ENCODE data around the gene CDKAL1. TPM values are rescaled to one million over a fixed set of nuclear protein-coding genes. Genes with fewer than 3 reads are reported as not detected.

The CDKAL1 gene
- total and polyA plus RNA-seq, 10 of the 15 experiments (the other 5 are each of a cell fraction or from before 2014, with no cell fraction given) = 10.7 to 26.9 (median 17.3) TPM

DNA sequence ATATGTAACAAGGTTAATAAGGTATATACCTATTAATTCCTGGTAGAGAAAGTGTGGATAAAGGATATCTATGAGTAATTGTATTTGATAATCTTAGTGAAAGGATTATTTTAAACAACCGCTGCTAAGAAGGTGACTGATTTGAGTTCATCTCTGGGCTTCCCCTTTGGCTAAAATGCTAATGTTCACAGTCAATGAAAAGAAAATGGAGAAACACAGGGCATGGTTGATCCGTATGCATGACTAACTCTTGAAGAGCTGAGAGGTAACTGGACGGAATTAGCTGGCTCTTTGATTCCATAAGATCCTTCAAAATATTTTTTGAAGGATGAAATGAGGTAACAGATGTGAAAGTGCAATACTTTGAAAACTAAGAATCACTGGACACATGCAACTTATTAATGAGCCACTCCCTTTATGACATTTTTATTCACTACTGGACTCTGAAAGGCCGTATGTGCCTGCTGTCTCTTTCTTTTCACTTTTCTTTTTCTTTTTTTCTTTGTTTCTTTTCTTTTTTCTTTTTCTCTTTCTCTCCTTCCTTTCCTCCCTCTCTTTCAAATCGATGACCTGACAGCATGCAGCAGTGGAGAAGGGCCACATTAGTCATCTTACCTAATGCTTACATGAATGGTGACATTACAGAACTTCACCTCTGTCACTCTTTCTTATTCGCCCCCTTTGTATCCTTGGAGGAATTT is 464.6 kb downstream of the CDKAL1 start (continued):
- TF ChIP-seq, protein P1, sequence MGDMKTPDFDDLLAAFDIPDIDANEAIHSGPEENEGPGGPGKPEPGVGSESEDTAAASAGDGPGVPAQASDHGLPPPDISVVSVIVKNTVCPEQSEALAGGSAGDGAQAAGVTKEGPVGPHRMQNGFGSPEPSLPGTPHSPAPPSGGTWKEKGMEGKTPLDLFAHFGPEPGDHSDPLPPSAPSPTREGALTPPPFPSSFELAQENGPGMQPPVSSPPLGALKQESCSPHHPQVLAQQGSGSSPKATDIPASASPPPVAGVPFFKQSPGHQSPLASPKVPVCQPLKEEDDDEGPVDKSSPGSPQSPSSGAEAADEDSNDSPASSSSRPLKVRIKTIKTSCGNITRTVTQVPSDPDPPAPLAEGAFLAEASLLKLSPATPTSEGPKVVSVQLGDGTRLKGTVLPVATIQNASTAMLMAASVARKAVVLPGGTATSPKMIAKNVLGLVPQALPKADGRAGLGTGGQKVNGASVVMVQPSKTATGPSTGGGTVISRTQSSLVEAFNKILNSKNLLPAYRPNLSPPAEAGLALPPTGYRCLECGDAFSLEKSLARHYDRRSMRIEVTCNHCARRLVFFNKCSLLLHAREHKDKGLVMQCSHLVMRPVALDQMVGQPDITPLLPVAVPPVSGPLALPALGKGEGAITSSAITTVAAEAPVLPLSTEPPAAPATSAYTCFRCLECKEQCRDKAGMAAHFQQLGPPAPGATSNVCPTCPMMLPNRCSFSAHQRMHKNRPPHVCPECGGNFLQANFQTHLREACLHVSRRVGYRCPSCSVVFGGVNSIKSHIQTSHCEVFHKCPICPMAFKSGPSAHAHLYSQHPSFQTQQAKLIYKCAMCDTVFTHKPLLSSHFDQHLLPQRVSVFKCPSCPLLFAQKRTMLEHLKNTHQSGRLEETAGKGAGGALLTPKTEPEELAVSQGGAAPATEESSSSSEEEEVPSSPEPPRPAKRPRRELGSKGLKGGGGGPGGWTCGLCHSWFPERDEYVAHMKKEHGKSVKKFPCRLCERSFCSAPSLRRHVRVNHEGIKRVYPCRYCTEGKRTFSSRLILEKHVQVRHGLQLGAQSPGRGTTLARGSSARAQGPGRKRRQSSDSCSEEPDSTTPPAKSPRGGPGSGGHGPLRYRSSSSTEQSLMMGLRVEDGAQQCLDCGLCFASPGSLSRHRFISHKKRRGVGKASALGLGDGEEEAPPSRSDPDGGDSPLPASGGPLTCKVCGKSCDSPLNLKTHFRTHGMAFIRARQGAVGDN (IDR thresholded peaks at IDR 0.05) = 0 out of 2 replicates have a peak, but pooled peaks have one; percentile 33
- TF ChIP-seq, protein P2, sequence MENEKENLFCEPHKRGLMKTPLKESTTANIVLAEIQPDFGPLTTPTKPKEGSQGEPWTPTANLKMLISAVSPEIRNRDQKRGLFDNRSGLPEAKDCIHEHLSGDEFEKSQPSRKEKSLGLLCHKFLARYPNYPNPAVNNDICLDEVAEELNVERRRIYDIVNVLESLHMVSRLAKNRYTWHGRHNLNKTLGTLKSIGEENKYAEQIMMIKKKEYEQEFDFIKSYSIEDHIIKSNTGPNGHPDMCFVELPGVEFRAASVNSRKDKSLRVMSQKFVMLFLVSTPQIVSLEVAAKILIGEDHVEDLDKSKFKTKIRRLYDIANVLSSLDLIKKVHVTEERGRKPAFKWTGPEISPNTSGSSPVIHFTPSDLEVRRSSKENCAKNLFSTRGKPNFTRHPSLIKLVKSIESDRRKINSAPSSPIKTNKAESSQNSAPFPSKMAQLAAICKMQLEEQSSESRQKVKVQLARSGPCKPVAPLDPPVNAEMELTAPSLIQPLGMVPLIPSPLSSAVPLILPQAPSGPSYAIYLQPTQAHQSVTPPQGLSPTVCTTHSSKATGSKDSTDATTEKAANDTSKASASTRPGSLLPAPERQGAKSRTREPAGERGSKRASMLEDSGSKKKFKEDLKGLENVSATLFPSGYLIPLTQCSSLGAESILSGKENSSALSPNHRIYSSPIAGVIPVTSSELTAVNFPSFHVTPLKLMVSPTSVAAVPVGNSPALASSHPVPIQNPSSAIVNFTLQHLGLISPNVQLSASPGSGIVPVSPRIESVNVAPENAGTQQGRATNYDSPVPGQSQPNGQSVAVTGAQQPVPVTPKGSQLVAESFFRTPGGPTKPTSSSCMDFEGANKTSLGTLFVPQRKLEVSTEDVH (IDR thresholded peaks at IDR 0.05; ENCODE audit: low read depth, partially characterized antibody) = no peak
- TF ChIP-seq SPI1 (IDR thresholded peaks at IDR 0.05; ENCODE audit: borderline replicate concordance, insufficient read depth, low read depth, low read length) = no peak
- TF ChIP-seq, protein P3, sequence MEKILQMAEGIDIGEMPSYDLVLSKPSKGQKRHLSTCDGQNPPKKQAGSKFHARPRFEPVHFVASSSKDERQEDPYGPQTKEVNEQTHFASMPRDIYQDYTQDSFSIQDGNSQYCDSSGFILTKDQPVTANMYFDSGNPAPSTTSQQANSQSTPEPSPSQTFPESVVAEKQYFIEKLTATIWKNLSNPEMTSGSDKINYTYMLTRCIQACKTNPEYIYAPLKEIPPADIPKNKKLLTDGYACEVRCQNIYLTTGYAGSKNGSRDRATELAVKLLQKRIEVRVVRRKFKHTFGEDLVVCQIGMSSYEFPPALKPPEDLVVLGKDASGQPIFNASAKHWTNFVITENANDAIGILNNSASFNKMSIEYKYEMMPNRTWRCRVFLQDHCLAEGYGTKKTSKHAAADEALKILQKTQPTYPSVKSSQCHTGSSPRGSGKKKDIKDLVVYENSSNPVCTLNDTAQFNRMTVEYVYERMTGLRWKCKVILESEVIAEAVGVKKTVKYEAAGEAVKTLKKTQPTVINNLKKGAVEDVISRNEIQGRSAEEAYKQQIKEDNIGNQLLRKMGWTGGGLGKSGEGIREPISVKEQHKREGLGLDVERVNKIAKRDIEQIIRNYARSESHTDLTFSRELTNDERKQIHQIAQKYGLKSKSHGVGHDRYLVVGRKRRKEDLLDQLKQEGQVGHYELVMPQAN (conservative IDR thresholded peaks at IDR 0.05) = no peak
